ENCODE measurements around the gene USP47.

Gene USP47

DNA sequence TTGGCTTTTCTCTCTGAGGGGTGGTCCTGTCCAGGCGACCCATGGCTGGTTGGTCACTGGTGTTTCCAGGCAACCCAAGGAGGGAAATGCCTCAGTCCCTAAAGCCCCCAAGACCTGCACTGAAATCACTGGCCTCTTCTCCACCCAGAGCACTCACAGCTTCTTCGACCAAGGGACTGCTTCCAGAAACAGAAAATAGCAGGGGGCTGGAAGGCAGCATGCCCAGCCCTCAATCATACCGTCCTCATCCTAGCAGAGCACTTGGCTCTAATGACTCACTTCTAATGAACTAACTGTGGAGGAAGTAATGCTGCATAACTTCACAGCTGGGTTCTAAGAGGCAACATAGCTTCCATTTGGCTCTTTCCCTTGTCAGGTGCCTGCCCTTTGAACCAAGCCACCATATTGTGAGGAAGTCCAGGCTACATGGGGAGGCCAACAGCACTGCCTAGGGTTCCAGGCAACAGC, 139.1 kb downstream of the USP47 start:
- no peak for DNase-seq (ENCODE audit: low read depth)

DNA sequence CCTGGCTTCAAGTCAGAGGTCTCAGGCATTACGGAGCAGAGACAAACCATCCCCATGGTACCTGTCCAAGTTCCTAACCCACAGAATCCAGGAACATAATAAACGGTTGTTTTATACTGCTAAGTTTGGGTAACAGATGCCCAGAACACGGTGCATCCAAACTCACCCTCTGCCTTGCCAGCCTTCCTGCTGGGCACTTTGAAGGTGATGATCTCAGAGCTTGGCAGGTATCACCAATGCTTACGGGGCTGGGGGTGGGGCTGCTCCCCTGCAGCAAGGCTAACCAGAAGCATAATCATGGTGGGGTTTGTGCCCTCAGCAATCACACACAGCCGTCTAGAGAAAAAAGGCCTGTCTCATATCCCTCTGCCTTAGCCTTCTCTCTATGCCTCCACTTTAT, 139.6 kb downstream of the USP47 start:
- DNase-seq (ENCODE audit: low read depth), result no peak

DNA sequence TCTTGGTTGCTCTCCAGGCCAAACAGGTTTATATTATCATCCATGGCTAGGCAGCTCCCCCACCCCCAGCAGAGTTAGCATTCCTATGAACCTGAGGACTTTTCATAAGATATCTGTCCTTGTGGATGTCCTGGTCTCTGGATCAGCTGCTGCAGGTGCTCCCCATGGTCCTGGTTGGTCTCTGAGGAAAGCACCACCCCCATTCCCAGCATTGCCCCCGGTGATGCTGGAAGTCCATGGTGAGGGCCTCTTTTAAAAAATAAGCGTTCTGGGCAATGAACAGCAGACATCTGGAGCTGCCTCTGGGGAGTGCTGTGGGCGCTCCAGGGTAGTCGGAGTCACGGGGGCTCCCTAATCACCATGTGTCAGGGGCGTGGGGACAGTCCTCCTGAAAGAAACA, 140.1 kb downstream of the USP47 start:
- DNase-seq (ENCODE audit: low read depth), result no peak

GRCh38 chr11:11982461-11982860, 140.7 kb downstream of the USP47 start:
- no peak for DNase-seq (ENCODE audit: low read depth)

DNA sequence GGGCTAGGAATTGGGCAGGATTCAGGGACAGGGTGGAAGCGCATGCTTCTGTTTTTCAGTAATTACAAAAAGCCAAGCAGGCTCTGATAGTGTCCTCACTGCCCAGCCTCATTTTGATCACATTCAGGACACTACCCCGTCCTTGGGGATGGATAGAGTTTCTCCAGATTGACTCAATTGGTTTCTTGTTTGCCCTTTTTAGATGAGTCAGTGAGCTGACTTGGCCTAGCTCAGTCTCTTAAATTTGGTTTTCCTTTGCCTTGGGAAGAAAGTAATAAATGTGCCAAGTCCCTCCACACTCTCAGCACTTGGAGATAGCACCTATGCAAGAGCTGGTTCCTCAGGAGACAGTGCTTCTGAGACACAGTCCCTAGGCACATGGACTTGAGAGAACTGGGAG, 141.2 kb downstream of the USP47 start:
- no peak for DNase-seq (ENCODE audit: low read depth)

DNA sequence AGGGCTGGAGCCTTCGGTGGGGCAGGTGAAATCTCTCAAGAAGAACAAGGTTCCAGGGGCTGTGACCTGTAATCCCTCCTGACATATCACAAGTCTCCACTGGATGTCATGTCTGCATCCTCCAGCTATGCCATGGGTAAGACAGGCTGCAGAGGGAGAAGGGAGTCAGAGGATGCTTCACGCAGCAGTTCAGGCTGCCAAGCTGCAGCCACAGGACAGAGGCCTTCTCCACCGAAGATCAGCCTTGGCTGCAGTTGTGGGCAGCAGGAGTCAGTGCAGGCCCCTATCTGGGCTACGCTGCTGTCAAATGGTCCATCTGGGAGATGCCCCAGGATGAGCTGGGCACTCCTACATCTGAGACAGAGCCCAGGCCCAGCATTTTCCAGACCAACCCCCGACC, 141.7 kb downstream of the USP47 start:
- DNase-seq (ENCODE audit: low read depth), result no peak

- DNase-seq (ENCODE audit: low read depth), result no peak
Observed at GRCh38 chr11:11984563-11984962, 142.8 kb downstream of the USP47 start.

DNA sequence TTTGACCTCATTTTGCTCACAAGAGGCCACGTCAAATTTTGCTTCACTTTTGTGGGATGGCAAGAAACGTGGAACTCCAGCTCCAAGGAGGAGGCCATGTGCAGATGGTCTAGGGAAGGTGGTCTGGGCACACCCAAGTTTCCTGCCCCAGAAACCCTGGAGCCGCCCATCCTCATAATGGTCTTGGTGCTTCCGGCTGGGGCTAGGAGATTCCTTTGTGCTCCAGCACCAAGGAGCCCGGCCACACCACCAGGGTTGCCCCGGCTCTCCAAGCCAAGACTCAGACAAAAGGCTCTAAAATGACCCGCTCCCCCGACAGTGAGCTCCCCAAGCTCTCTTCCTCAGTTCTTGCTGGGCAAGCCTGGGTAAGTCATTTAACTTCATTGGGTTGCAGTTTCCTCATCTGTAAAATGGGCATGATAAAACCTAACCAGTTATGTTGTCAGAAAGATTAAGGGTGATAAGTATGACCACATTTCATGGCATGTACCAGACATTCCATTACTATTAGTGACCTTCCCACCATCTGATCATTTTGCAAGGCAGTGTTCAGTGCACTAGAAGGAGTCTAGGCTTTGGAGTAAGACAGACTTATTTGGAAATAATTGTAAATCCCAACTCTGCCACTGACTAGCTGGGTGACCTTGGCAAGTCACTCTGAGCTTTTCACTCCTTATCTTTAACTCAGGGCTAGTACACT, 143.4 kb downstream of the USP47 start:
- peak; percentile 64 for DNase-seq (ENCODE audit: low read depth)

DNA sequence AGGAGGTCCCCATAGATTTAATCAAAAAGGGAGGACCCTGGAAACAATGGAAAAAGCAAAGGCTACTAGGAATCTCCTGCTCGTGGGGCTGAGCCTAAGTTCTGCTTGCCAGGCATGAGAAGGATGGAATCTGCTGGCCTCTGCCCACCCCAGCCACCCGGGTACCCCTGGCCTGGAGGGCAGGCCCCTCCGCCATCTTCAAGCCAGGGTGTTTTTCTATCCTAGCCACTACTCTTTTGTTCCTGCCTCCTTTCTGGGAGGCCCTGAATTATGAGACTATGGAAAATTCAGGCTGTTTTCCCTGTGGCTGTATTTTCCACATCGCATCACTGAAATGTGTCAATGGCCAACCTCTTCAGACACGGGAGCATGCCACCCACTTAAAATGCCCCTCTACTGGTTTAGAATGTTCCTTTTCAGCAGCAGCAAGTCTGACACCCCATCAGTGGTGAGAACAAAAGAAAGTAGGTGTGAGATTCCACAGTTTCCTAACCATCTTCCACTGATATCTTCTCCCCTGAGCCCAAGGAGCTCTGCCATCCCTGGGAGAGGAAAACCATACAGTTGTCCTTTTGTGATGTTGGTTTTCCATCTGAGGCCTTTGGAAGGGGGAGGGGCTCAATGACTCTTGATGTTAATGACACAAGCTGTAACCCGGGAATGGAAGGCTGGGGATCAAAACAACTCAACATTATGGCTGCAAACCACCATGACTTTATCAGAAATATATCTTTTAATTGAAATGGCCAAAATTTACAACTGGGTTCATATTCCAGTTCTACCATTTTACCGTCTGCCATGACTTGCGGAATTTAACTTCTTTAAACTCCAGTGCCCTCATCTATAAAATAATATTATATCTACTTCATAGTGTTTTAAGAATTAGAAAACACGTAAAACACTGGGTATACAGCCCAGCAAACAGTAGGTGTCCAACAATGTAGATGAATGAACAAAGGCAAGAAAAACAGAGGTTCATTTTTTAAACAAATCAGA, 144.5 kb downstream of the USP47 start:
- DNase-seq (ENCODE audit: low read depth), result no peak

DNA sequence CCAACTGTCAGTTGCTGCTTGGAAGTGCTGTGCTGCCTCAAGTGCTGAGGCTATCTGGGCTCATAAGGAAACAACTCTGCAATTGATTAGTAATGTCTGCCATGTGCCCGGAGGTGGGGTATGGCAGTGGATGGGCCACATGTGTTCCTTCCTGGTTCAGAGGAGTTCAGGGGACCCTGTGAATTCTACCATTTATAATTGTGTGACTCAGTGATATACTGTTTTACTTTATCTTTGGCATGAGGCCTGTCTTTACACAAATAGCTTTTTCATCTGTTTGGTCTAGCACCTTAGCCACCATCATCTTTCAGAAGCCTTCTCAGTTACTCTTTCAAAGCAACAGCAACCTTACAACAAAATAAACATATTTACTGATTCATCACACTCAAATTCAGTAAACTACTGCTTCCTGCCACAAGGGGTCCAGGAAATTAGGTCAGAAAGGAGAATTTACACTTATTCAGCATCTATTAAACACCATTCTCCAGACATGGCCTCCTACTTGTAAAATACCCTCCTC, 145.8 kb downstream of the USP47 start:
- DNase-seq (ENCODE audit: low read depth), result no peak

GRCh38 chr11:11988099-11988651, 146.4 kb downstream of the USP47 start:
- DNase-seq (ENCODE audit: low read depth), result no peak

- no peak for DNase-seq (ENCODE audit: low read depth)
Observed at GRCh38 chr11:11988681-11989261, 147.0 kb downstream of the USP47 start.

- no peak for DNase-seq (ENCODE audit: low read depth)
Observed at GRCh38 chr11:11989774-11990744, 148.3 kb downstream of the USP47 start.

GRCh38 chr11:11992257-11993212, 150.8 kb downstream of the USP47 start:
- no peak for DNase-seq (ENCODE audit: low read depth)

DNA sequence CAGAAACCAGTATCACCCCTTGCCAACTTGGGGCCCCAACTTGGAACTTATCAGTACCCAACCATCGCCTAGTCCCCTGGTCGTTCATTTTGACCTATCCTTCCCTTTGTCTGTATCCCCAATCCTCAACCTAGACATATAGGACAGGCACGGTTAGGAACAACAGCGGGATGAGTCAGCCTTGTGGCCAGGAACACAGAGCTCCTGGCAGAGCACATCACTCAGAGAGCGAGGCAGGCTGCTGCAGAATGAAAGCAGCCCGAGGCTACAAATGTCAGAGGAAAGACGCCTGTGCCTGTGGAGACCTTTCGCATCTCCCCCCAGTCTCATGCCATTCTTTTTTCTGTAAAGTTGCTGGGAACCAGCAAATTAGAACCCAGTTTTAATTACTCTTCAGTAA, 152.1 kb downstream of the USP47 start:
- DNase-seq (ENCODE audit: low read depth), result no peak

- no peak for DNase-seq (ENCODE audit: low read depth)
Observed at GRCh38 chr11:11995601-11996000, 153.8 kb downstream of the USP47 start.

DNA sequence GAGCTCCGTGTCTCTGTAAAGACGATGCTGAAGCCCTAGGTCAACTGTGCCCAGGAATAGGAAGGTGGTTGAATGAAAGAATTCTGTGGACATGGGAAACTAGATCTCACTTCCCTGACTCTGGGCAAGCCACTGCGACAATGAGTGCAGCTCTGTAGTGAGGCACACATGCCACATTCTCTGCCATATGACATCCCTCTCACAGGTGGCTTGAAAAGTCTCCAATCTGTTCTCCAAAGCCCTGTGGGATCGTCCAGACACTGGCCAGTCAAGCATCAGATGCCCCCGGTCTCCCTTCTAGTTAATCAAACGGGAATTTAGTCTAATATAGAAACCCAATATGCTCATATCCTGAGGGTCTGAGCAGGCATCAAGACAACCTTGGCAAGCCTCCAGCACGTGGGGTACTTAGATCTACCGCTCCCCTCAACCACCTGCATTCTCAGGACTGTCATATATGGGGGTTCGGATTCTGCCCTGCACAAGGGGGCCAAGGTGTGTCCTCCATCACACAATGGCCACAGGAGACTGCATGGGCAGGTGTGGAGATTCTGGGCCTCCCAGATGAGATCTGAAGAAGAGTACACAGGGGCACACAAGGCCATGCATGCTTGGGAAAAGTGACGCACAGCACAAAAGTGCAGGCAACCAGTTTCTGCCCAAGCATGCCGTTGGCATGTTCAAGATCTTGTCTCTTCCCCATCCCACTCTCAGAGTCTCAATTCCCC, 154.7 kb downstream of the USP47 start:
- no peak for DNase-seq (ENCODE audit: low read depth)

- DNase-seq (ENCODE audit: low read depth), result no peak
Observed at GRCh38 chr11:11997049-11997322, 155.2 kb downstream of the USP47 start.

GRCh38 chr11:11998091-11998781, 156.5 kb downstream of the USP47 start:
- DNase-seq (ENCODE audit: low read depth), result peak; percentile 85
